ENCODE results near the gene CEBPZ. TPM values are rescaled to one million over a fixed set of nuclear protein-coding genes. Genes with fewer than 3 reads are reported as not detected.

The CEBPZ gene
- total RNA-seq, 1 experiment from 2014 or later, result 146 TPM

GRCh38 chr2:37215250-37215649 is 16.1 kb downstream of the CEBPZ start:
- peaks cover 91% of the 10 kb centered on the region for H3K36me3 Mint-ChIP-seq
- H3K27me3 Mint-ChIP-seq (ENCODE audit: low read depth), result no peaks in the 10 kb centered on the region
- DNase-seq (ENCODE audit: low spot score) (no peak), ATAC-seq (no peak)
- peak overlapping the region; percentile 67; the same call in 1 of the 2 replicates for H3K27ac Mint-ChIP-seq
- peaks cover 9% of the 10 kb centered on the region for H3K4me1 Mint-ChIP-seq
- H3K9me3 Mint-ChIP-seq, result peaks cover 7% of the 10 kb centered on the region
- CTCF ChIA-PET, result no interaction called here
- POLR2A ChIA-PET, result no interaction called here
- H3K4me3 Mint-ChIP-seq, result no peak overlapping the region
- no peak for TF ChIP-seq ERG (CRISPR knock-in tag; IDR thresholded peaks at IDR 0.05)
- no peak for TF ChIP-seq E2F4 (CRISPR knock-in tag; IDR thresholded peaks at IDR 0.05; ENCODE audit: borderline replicate concordance, low read depth)
- TF ChIP-seq MAX (CRISPR knock-in tag; IDR thresholded peaks at IDR 0.05), result no peak
- TF ChIP-seq ZNF416 (CRISPR knock-in tag; IDR thresholded peaks at IDR 0.05), result no peak
- TF ChIP-seq ETV6 (CRISPR knock-in tag; IDR thresholded peaks at IDR 0.05), result no peak
- no peak for TF ChIP-seq MXD4 (CRISPR knock-in tag; IDR thresholded peaks at IDR 0.05; ENCODE audit: borderline replicate concordance)
- no peak for TF ChIP-seq RORB (CRISPR knock-in tag; IDR thresholded peaks at IDR 0.05)
- no peak for TF ChIP-seq CTCF (IDR thresholded peaks at IDR 0.05)
- no peak for TF ChIP-seq MLX (CRISPR knock-in tag; IDR thresholded peaks at IDR 0.05)
- TF ChIP-seq ARID4B (CRISPR knock-in tag; IDR thresholded peaks at IDR 0.05; ENCODE audit: borderline replicate concordance), result no peak
- TF ChIP-seq PRRX2 (CRISPR knock-in tag; IDR thresholded peaks at IDR 0.05), result no peak
- TF ChIP-seq ZNF281 (CRISPR knock-in tag; IDR thresholded peaks at IDR 0.05), result no peak
- TF ChIP-seq ZBTB43 (CRISPR knock-in tag; IDR thresholded peaks at IDR 0.05), result no peak
